ENCODE results near the gene ZNF408. TPM values are rescaled to one million over a fixed set of nuclear protein-coding genes. Genes with fewer than 3 reads are reported as not detected.

Gene ZNF408
- total and polyA plus RNA-seq, 2 experiments from 2014 or later: 6.1 to 17.2 TPM

GRCh38 chr11:46695345-46696211 is 5.3 kb upstream of the ZNF408 start:
- no peaks in the 10 kb centered on the region for H3K9me2 ChIP-seq (ENCODE audit: insufficient read depth)
- Mint-ChIP-seq H3K27me3 (ENCODE audit: insufficient read depth, low read depth, poor library complexity) (peaks cover 10% of the 10 kb centered on the region), H3K9me3 (no peaks in the 10 kb centered on the region), H3K4me1 (peaks cover 14% of the 10 kb centered on the region; the same call in 2 of the 3 replicates), H3K4me3 (no peak overlapping the region), H3K27ac (no peak overlapping the region), H3K36me3 (ENCODE audit: low read depth) (peaks cover 4% of the 10 kb centered on the region; the same call in 1 of the 3 replicates)
- H3K79me2 ChIP-seq (replicated peaks; ENCODE audit: insufficient read depth): peaks cover 11% of the 10 kb centered on the region
- DNase-seq (ENCODE audit: low spot score) (no peak), ATAC-seq (no peak)
- no peaks in the 10 kb centered on the region for H3K27me3 ChIP-seq (ENCODE audit: insufficient read depth)
- 0 out of 2 replicates have a peak, but pooled peaks cover 4% of the 10 kb centered on the region for H3K4me1 ChIP-seq (ENCODE audit: insufficient read depth)
- H2AFZ ChIP-seq: no peak overlapping the region
- H3K27ac ChIP-seq (ENCODE audit: low read depth): no peak overlapping the region
- H3K4me3 ChIP-seq: no peak overlapping the region
- H3F3A ChIP-seq (replicated peaks; ENCODE audit: low read depth): no peaks in the 10 kb centered on the region
- TF ChIP-seq ZNF331 (CRISPR knock-in tag; IDR thresholded peaks at IDR 0.05; ENCODE audit: low read depth) (no peak), NANOG (IDR thresholded peaks at IDR 0.05; ENCODE audit: borderline replicate concordance) (no peak), ETS1 (IDR thresholded peaks at IDR 0.05) (no peak), CREB1 (CRISPR knock-in tag; IDR thresholded peaks at IDR 0.05; ENCODE audit: low read depth) (no peak), ZNF114 (CRISPR knock-in tag; IDR thresholded peaks at IDR 0.05) (no peak), EZH2 (IDR thresholded peaks at IDR 0.05; ENCODE audit: low read depth, unreplicated experiment) (no peak), ZNF462 (CRISPR knock-in tag; IDR thresholded peaks at IDR 0.05) (no peak), CTCF (conservative IDR thresholded peaks at IDR 0.05; ENCODE audit: low read depth in 2 of 2) (no peak), EZH2phosphoT487 (IDR thresholded peaks at IDR 0.05; ENCODE audit: unreplicated experiment) (no peak)
- H3K4me2 ChIP-seq: no peak overlapping the region
- no peaks in the 10 kb centered on the region for H4K20me1 ChIP-seq (replicated peaks; ENCODE audit: insufficient read depth)
- H3K36me3 ChIP-seq (ENCODE audit: insufficient read depth): no peaks in the 10 kb centered on the region

Data from GM23338 (cell line).